22Rv1 (cell line): Measurements from ENCODE around the gene RGS6.

Experiments used
- ZFX ChIP-seq: fragments of 450-650 bp; IDR thresholded peaks from 2 replicates; pipeline ENCODE4 v1.6.1; 2017; ENCODE audit warnings: antibody characterized with exemption, borderline replicate concordance
- TF ChIP-seq, protein P1 (sequence below): fragments of 450-650 bp; IDR thresholded peaks from 2 replicates; pipeline ENCODE4 v1.5.1; 2017; ENCODE audit warnings: mild to moderate bottlenecking

GRCh38 chr14:72409047-72409446 lies 476.8 kb downstream of the RGS6 start:
- TF ChIP-seq, protein P1, sequence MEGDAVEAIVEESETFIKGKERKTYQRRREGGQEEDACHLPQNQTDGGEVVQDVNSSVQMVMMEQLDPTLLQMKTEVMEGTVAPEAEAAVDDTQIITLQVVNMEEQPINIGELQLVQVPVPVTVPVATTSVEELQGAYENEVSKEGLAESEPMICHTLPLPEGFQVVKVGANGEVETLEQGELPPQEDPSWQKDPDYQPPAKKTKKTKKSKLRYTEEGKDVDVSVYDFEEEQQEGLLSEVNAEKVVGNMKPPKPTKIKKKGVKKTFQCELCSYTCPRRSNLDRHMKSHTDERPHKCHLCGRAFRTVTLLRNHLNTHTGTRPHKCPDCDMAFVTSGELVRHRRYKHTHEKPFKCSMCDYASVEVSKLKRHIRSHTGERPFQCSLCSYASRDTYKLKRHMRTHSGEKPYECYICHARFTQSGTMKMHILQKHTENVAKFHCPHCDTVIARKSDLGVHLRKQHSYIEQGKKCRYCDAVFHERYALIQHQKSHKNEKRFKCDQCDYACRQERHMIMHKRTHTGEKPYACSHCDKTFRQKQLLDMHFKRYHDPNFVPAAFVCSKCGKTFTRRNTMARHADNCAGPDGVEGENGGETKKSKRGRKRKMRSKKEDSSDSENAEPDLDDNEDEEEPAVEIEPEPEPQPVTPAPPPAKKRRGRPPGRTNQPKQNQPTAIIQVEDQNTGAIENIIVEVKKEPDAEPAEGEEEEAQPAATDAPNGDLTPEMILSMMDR = no peak
- no peak for TF ChIP-seq ZFX
